Esophagus squamous epithelium (tissue), 4 donors: ENCODE data around the gene CERS3.

ENCODE experiments used
- POLR2A ChIP-seq, 4 donors: fragments of 450-650 bp; IDR thresholded peaks; one replicate each; pipeline ENCODE4 v1.6.1; 2017; ENCODE audit warnings: antibody characterized with exemption in 4 of 4, mild to moderate bottlenecking in 4 of 4, moderate library complexity in 3 of 4
- TF ChIP-seq, protein P1 (sequence below), 6 experiments: fragments of 450-650 bp in 4 of 6; fragments of 200-600 bp in 2 of 6; sonication (generic) in 2 of 6; IDR thresholded peaks; one replicate each; pipeline ENCODE4 v1.5.1; 2016 to 2019; ENCODE audit warnings: antibody characterized with exemption in 6 of 6, mild to moderate bottlenecking in 4 of 6, moderate library complexity in 4 of 6

- TF ChIP-seq POLR2A (IDR thresholded peaks at IDR 0.05): no peak
- TF ChIP-seq, protein P1, sequence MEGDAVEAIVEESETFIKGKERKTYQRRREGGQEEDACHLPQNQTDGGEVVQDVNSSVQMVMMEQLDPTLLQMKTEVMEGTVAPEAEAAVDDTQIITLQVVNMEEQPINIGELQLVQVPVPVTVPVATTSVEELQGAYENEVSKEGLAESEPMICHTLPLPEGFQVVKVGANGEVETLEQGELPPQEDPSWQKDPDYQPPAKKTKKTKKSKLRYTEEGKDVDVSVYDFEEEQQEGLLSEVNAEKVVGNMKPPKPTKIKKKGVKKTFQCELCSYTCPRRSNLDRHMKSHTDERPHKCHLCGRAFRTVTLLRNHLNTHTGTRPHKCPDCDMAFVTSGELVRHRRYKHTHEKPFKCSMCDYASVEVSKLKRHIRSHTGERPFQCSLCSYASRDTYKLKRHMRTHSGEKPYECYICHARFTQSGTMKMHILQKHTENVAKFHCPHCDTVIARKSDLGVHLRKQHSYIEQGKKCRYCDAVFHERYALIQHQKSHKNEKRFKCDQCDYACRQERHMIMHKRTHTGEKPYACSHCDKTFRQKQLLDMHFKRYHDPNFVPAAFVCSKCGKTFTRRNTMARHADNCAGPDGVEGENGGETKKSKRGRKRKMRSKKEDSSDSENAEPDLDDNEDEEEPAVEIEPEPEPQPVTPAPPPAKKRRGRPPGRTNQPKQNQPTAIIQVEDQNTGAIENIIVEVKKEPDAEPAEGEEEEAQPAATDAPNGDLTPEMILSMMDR (IDR thresholded peaks at IDR 0.05): no peak
Observed at GRCh38 chr15:100560323-100560722, 31.6 kb upstream of the CERS3 start.
